Measurements from ENCODE around the gene CAMKMT. TPM values are rescaled to one million over a fixed set of nuclear protein-coding genes. Genes with fewer than 3 reads are reported as not detected.

CAMKMT gene
- total and polyA plus RNA-seq, 2 experiments from 2014 or later: 26.5 to 29.5 TPM

DNA sequence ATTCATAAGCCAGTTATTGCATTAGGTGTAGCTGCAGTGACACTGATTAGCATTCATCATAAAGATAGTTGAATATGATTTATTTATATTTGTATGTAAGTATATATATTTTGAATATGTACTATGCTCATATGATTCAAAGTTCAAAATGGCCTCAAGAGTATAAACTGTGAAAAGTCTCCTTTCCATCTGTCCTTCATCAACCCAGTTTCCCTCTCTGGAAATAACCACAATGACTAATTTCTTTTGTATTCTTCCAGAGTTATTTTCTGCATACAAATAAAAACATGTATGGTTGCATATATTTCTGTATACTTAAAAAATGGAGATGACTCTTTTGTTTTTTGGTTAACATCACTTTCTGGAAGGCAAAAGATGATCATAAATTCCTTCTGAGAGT lies 95.2 kb downstream of the CAMKMT start (continued):
- TF ChIP-seq, protein P1, sequence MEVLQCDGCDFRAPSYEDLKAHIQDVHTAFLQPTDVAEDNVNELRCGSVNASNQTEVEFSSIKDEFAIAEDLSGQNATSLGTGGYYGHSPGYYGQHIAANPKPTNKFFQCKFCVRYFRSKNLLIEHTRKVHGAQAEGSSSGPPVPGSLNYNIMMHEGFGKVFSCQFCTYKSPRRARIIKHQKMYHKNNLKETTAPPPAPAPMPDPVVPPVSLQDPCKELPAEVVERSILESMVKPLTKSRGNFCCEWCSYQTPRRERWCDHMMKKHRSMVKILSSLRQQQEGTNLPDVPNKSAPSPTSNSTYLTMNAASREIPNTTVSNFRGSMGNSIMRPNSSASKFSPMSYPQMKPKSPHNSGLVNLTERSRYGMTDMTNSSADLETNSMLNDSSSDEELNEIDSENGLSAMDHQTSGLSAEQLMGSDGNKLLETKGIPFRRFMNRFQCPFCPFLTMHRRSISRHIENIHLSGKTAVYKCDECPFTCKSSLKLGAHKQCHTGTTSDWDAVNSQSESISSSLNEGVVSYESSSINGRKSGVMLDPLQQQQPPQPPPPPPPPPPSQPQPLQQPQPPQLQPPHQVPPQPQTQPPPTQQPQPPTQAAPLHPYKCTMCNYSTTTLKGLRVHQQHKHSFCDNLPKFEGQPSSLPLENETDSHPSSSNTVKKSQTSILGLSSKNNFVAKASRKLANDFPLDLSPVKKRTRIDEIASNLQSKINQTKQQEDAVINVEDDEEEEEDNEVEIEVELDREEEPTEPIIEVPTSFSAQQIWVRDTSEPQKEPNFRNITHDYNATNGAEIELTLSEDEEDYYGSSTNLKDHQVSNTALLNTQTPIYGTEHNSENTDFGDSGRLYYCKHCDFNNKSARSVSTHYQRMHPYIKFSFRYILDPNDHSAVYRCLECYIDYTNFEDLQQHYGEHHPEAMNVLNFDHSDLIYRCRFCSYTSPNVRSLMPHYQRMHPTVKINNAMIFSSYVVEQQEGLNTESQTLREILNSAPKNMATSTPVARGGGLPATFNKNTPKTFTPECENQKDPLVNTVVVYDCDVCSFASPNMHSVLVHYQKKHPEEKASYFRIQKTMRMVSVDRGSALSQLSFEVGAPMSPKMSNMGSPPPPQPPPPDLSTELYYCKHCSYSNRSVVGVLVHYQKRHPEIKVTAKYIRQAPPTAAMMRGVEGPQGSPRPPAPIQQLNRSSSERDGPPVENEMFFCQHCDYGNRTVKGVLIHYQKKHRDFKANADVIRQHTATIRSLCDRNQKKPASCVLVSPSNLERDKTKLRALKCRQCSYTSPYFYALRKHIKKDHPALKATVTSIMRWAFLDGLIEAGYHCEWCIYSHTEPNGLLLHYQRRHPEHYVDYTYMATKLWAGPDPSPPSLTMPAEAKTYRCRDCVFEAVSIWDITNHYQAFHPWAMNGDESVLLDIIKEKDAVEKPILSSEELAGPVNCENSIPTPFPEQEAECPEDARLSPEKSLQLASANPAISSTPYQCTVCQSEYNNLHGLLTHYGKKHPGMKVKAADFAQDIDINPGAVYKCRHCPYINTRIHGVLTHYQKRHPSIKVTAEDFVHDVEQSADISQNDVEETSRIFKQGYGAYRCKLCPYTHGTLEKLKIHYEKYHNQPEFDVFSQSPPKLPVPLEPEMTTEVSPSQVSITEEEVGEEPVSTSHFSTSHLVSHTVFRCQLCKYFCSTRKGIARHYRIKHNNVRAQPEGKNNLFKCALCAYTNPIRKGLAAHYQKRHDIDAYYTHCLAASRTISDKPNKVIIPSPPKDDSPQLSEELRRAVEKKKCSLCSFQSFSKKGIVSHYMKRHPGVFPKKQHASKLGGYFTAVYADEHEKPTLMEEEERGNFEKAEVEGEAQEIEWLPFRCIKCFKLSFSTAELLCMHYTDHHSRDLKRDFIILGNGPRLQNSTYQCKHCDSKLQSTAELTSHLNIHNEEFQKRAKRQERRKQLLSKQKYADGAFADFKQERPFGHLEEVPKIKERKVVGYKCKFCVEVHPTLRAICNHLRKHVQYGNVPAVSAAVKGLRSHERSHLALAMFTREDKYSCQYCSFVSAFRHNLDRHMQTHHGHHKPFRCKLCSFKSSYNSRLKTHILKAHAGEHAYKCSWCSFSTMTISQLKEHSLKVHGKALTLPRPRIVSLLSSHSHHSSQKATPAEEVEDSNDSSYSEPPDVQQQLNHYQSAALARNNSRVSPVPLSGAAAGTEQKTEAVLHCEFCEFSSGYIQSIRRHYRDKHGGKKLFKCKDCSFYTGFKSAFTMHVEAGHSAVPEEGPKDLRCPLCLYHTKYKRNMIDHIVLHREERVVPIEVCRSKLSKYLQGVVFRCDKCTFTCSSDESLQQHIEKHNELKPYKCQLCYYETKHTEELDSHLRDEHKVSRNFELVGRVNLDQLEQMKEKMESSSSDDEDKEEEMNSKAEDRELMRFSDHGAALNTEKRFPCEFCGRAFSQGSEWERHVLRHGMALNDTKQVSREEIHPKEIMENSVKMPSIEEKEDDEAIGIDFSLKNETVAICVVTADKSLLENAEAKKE (CRISPR knock-in tag; IDR thresholded peaks at IDR 0.05): no peak
- TF ChIP-seq POLR2AphosphoS5 (IDR thresholded peaks at IDR 0.05; ENCODE audit: low read depth) (no peak), NANOG (IDR thresholded peaks at IDR 0.05; ENCODE audit: borderline replicate concordance) (no peak), CREB1 (CRISPR knock-in tag; IDR thresholded peaks at IDR 0.05; ENCODE audit: low read depth) (no peak), JUNB (IDR thresholded peaks at IDR 0.05; ENCODE audit: unreplicated experiment) (no peak)

DNA sequence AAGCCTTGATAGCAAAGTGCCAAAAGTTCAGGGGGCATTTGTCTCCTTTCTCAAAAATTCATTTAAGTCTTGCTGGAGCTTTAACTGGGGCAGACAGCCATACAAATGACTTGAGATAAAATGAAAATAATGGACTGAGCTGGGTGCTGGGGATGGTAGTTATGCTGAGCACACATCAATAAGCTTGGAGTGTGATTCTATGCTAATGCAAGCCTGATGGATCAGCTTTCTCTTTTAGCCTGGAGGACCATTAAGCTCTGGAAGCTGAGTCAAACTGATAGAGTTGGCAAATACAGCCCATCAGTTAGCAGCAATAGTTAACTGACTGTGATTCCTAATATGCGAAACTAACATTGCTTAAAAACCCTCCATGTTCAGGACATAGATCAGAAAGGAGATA lies 98.0 kb downstream of the CAMKMT start:
- H3F3A ChIP-seq (replicated peaks; ENCODE audit: low read depth): no peaks in the 10 kb centered on the region
- Mint-ChIP-seq H3K4me1 (peaks cover 44% of the 10 kb centered on the region), H3K9me3 (peaks cover 17% of the 10 kb centered on the region), H3K4me3 (no peak overlapping the region), H3K36me3 (ENCODE audit: low read depth) (peaks cover 17% of the 10 kb centered on the region), H3K27ac (no peak overlapping the region), H3K27me3 (ENCODE audit: insufficient read depth, low read depth, poor library complexity) (peaks cover 6% of the 10 kb centered on the region)
- H2AFZ ChIP-seq: no peak overlapping the region
- H3K36me3 ChIP-seq (ENCODE audit: insufficient read depth): peaks cover 1% of the 10 kb centered on the region; the same call in 1 of the 2 replicates
- H3K4me3 ChIP-seq: no peak overlapping the region
- peaks cover 47% of the 10 kb centered on the region for H3K4me1 ChIP-seq (ENCODE audit: insufficient read depth)
- no peaks in the 10 kb centered on the region for H4K20me1 ChIP-seq (replicated peaks; ENCODE audit: insufficient read depth)
- H3K9me2 ChIP-seq (ENCODE audit: insufficient read depth): no peaks in the 10 kb centered on the region
- no peaks in the 10 kb centered on the region for H3K27me3 ChIP-seq (ENCODE audit: insufficient read depth)
- H3K79me2 ChIP-seq (replicated peaks; ENCODE audit: insufficient read depth): no peaks in the 10 kb centered on the region
- DNase-seq (ENCODE audit: low spot score) (no peak), ATAC-seq (no peak)
- peak overlapping the region; percentile 16; the same call in 1 of the 2 replicates for H3K4me2 ChIP-seq
- H3K27ac ChIP-seq (ENCODE audit: low read depth): 0 out of 2 replicates have a peak overlapping the region, but pooled peaks have one; percentile 10
- no peak for TF ChIP-seq EZH2 (IDR thresholded peaks at IDR 0.05; ENCODE audit: low read depth, unreplicated experiment)
- no peak for TF ChIP-seq POLR2AphosphoS5 (IDR thresholded peaks at IDR 0.05; ENCODE audit: low read depth)
- TF ChIP-seq, protein P1 (CRISPR knock-in tag; IDR thresholded peaks at IDR 0.05): no peak
- TF ChIP-seq, protein P2, sequence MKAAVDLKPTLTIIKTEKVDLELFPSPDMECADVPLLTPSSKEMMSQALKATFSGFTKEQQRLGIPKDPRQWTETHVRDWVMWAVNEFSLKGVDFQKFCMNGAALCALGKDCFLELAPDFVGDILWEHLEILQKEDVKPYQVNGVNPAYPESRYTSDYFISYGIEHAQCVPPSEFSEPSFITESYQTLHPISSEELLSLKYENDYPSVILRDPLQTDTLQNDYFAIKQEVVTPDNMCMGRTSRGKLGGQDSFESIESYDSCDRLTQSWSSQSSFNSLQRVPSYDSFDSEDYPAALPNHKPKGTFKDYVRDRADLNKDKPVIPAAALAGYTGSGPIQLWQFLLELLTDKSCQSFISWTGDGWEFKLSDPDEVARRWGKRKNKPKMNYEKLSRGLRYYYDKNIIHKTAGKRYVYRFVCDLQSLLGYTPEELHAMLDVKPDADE (IDR thresholded peaks at IDR 0.05): no peak
- TF ChIP-seq JUNB (IDR thresholded peaks at IDR 0.05; ENCODE audit: unreplicated experiment): no peak

Data from GM23338 (cell line).